Airway epithelial cell (primary cell): ENCODE results near the gene FANCD2. TPM values are rescaled to one million over a fixed set of nuclear protein-coding genes. Genes with fewer than 3 reads are reported as not detected.

ENCODE experiments used
- total RNA-seq: library from RNA; depleted of rRNA; stranded (reverse); fragments of >200 nt; gene quantifications from 2 replicates; pipeline ENCODE4 v1.2.3, GENCODE V29; 2015

The FANCD2 gene
- 20.7 and 32.1 TPM in 2 replicates for total RNA-seq

GRCh38 chr3:10026084-10026890 is at the start of gene FANCD2:
FANCD2 (plus strand) TSS chr3:10026437; CDS start chr3:10028658, 2,221 bp downstream.

DNA sequence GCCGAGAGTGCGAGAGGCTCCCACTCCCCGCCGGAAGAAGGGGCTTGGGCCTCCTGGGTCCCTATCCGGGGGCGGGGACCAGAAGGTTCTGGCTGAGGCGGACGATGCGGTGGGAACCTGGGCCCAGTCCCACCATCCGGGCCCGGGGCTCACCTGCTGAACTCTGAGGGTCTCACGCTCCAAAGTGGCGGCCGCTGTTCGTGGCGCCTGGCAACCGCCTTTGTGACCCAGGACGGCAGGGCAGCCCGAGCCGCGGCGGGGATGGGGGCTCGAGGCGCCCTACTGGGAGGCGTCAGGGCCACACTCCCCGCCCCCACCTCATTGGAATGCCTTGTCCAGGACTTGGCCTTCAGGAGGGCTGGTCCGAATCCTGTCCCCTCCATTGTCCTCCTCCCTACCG is 81.9 kb downstream of the FANCD2 start, which contains the start of gene FANCD2OS:
TSS of gene FANCD2OS (minus strand) at position 165 of the 400 bp plus-strand sequence. CDS start 3,481 bp downstream, outside the sequence.

DNA sequence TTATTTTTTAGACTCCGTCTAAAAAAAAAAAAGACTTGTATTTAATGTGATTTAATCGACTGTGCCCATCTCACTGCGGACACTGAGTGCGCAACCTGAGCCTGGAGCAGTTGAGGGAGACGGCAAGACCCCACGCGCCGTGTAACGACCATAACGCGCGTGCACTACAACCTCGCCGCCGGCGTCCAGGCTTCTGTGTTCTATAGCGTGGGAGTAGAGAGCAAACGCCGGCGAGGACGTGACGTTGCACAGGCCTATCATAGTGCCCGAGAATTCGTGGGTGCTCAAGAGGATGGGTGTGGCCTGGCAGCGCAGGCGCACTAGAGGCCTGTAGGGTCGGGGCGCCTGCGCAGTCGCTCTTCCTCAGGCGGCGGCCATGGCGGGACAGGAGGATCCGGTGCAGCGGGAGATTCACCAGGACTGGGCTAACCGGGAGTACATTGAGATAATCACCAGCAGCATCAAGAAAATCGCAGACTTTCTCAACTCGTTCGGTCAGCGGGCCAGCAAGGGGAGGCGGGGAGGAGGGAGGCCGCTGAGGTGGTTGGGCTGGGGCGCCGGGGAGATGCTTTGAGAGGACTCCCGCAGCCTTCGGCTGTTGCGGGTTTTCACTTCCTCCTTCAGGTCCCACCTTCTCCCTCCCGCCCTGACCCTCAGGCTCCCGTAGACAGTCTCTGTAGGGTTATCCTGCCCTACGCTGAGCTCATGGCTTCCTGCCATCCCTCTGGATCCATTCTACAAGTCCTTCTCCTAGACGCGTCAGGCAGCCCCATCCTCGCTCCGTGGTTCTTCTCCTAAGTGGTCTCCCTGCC is 89.3 kb downstream of the FANCD2 start, which contains the start of gene BRK1:
TSS of gene BRK1 (plus strand) at position 350 of the 812 bp plus-strand sequence. CDS start at position 377, 27 bp downstream.

Other genes starting within 250 kb of the FANCD2 start
- gene TADA3, start 234.0 kb upstream of the FANCD2 start, total RNA-seq = 55.0 and 65.0 TPM in 2 replicates
- 164 and 206 TPM in 2 replicates for gene ARPC4, start 233.4 kb upstream of the FANCD2 start, total RNA-seq
- gene TTLL3, start 216.2 kb upstream of the FANCD2 start, total RNA-seq = 4.4 and 6.6 TPM in 2 replicates
- gene RPUSD3, start 182.4 kb upstream of the FANCD2 start, total RNA-seq = 56.1 and 64.1 TPM in 2 replicates
- gene CIDEC, start 146.2 kb upstream of the FANCD2 start, total RNA-seq = not detected in 2 replicates
- gene JAGN1, start 135.8 kb upstream of the FANCD2 start, total RNA-seq = 33.5 and 51.9 TPM in 2 replicates
- gene IL17RE, start 123.6 kb upstream of the FANCD2 start, total RNA-seq = 16.6 and 19.3 TPM in 2 replicates
- gene IL17RC, start 109.3 kb upstream of the FANCD2 start, total RNA-seq = 42.2 and 42.7 TPM in 2 replicates
- gene CRELD1, start 92.6 kb upstream of the FANCD2 start, total RNA-seq = 17.4 and 25.5 TPM in 2 replicates
- 2.0 TPM in 2 replicates for gene PRRT3, start 74.0 kb upstream of the FANCD2 start, total RNA-seq
- gene EMC3, start 39.6 kb upstream of the FANCD2 start, total RNA-seq = 35.2 and 37.8 TPM in 2 replicates
- gene FANCD2OS, start 81.8 kb downstream of the FANCD2 start, total RNA-seq = 2.3 TPM in 1 of 2 replicates, not detected in the other
- gene BRK1, start 89.2 kb downstream of the FANCD2 start, total RNA-seq = 101 and 142 TPM in 2 replicates
- gene VHL, start 115.3 kb downstream of the FANCD2 start, total RNA-seq = 28.6 and 36.1 TPM in 2 replicates
- 2.9 and 6.1 TPM in 2 replicates for gene IRAK2, start 138.5 kb downstream of the FANCD2 start, total RNA-seq
- 11.1 and 11.8 TPM in 2 replicates for gene TATDN2, start 222.0 kb downstream of the FANCD2 start, total RNA-seq